ENCODE data around the gene GPD1.

GPD1 gene

DNA sequence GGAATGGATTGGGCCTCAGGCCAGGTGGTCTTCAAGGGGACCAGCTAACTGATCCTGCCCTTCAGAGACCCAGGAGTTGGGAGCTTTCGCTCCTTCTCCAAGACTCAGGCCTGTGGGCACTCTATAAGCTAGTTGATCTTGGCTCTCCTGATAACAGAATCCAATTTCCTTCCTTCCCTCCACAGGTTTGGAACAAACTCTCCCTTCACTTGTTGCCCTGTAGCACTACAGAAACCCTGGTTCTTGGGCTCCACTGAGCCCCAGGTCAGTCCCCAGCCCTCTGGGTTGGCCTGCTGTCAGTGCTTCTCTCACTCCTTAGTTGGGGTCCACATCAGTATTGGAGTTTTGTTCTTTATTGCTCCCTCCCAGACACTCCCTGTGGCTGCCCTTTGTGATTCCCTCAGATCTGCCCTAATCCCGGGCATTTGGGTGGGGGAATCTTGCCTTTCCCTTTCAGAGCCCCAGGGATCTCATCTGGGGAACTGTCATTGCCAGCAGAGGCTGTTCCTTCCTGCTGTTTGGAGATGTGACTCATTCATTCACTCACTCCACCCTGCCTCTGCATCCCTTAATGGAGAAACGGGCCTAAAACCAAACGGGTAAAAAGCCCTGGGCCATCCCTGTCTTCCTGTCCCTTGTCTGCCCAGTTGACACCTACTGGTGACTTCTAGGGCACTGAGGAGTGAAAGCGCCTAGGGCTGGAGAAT, 4.4 kb upstream of the GPD1 start:
- no peak overlapping the region for H3K4me3 ChIP-seq (ENCODE audit: low read depth, low read length)
- TF ChIP-seq, protein P1, sequence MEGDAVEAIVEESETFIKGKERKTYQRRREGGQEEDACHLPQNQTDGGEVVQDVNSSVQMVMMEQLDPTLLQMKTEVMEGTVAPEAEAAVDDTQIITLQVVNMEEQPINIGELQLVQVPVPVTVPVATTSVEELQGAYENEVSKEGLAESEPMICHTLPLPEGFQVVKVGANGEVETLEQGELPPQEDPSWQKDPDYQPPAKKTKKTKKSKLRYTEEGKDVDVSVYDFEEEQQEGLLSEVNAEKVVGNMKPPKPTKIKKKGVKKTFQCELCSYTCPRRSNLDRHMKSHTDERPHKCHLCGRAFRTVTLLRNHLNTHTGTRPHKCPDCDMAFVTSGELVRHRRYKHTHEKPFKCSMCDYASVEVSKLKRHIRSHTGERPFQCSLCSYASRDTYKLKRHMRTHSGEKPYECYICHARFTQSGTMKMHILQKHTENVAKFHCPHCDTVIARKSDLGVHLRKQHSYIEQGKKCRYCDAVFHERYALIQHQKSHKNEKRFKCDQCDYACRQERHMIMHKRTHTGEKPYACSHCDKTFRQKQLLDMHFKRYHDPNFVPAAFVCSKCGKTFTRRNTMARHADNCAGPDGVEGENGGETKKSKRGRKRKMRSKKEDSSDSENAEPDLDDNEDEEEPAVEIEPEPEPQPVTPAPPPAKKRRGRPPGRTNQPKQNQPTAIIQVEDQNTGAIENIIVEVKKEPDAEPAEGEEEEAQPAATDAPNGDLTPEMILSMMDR (IDR thresholded peaks at IDR 0.05; ENCODE audit: insufficient read depth, low read depth, low read length, missing control alignments) = no peak
- no peak for DNase-seq (ENCODE audit: low read depth)

DNA sequence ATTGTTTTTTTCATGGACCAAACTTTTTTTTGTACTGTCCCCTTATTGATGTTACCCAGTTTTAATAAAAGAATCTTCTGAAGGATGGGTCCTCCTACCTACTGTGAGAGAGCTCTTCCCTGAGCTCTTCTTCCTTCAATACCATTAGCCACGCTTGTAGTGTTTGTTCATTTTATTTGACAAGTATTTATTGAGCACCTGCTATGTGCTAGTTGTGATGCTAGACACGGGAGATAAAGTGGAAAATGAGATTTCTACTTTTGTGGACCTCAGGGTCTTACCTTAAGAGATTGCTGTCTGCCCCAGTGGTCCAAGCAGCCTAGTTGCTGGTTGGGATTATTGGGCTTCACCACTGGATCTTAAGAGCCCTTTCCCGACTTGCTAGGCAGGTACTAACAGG, 3.2 kb upstream of the GPD1 start:
- H3K4me3 ChIP-seq (ENCODE audit: low read depth, low read length) = no peak overlapping the region
- TF ChIP-seq, protein P1 (IDR thresholded peaks at IDR 0.05; ENCODE audit: insufficient read depth, low read depth, low read length, missing control alignments) = no peak
- DNase-seq (ENCODE audit: low read depth) = no peak

DNA sequence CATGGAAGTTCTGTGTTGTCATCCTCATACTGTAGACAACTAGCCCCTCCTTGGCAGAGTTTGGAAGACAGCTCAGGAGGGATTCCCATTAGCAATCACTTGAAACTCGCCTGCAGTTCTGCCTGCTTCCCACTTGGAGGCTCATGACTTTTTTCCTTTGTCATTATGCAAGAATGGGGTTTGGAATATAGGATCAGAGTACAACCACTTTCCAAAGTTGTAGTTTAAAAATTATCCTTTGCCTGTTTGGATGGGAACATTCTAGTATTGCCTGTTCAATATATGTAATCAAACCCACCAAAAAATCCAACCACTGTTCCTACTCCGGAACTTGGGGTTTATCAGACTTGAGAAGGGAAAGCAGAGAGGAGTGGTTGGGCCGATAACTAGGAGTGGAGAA, 2.1 kb upstream of the GPD1 start:
- H3K4me3 ChIP-seq (ENCODE audit: low read depth, low read length) = no peak overlapping the region
- TF ChIP-seq, protein P1 (IDR thresholded peaks at IDR 0.05; ENCODE audit: insufficient read depth, low read depth, low read length, missing control alignments) = no peak
- DNase-seq (ENCODE audit: low read depth) = no peak

DNA sequence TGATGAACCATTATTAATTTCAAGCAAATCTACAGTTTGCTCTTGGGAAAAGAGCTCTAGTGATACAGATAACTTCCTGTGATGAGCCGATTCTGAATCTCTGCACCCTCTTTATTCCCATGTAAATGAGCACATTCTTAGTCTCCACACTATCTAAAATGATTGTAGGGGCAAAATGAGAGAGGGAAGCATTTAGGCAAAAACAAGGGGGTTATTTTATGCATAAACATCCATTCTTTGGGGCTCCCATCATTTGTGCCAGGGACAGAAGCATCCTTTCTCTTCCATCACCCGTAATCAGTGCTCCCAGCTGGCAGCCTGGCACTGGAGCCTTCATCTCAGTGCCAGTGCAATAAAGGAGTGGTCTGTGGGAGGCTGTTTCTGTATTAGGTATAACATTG, 1.7 kb upstream of the GPD1 start:
- no peak for DNase-seq (ENCODE audit: low read depth)
- H3K4me3 ChIP-seq (ENCODE audit: low read depth, low read length) = no peak overlapping the region
- TF ChIP-seq, protein P1 (IDR thresholded peaks at IDR 0.05; ENCODE audit: insufficient read depth, low read depth, low read length, missing control alignments) = no peak

DNA sequence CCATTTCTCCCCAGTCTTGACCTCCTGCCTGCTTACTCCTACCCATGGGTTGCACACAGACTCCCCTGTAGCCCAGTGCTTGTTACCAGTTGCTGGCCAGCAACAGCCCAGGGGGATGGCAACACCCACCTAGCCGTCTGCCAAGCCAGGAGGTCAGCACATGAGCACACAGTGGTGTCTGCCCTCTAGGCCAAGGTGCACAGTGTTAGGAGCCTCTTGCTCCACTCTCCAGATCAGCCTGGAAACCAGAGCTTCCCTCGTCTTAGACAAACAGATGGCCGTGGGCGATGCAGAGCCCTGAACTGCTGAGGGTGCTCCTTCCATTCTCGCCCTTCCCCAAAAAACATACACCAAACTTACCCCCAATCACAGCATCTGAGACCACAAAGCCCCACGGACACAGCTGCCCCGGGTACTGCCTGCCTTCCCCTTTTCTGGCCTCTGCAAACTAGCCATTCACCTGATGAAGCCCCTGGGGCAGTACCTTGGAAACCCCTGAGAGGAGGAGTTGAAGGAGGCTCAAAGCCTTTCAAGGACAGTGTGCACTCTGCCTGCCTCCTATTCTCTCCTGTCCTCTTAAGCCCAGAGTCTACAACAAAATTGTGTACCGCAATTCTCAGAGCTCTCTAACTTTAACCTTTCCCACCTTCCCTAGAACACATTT, 1.0 kb upstream of the GPD1 start:
- DNase-seq (ENCODE audit: low read depth) = peak; percentile 36
- no peak overlapping the region for H3K4me3 ChIP-seq (ENCODE audit: low read depth, low read length)
- TF ChIP-seq, protein P1 (IDR thresholded peaks at IDR 0.05; ENCODE audit: insufficient read depth, low read depth, low read length, missing control alignments) = no peak

DNA sequence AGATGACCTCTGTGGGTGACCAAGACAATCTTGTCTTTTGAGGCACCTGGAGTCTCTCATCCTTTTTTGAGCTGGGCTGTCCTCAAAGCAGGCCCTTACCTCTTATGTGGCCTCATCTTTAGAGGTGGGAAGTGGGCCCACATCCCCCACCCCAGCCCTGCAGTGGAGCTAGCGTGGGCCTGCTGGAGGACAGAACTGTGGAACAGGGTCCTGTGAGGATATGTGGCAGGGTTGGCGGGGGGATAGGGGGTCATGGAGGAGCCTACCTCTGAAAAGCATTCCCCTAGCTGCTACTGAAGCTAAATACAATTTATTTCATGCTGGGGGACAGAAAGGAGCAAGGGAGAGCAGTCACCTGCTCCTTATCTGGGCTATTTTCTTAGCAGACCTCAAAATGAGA, 457 bp upstream of the GPD1 start:
- no peak for DNase-seq (ENCODE audit: low read depth)
- TF ChIP-seq, protein P1 (IDR thresholded peaks at IDR 0.05; ENCODE audit: insufficient read depth, low read depth, low read length, missing control alignments) = no peak
- H3K4me3 ChIP-seq (ENCODE audit: low read depth, low read length) = no peak overlapping the region
